Tibial nerve (tissue), 4 donors: Measurements from ENCODE around the gene FYB1.

Experiments
- CTCF ChIP-seq, 5 experiments: fragments of 200-600 bp in 3 of 5; fragments of 450-650 bp in 2 of 5; sonication (generic) in 3 of 5; IDR thresholded peaks; one replicate each; pipeline ENCODE4 v1.5.1; 2016 to 2019; ENCODE audit warnings: antibody characterized with exemption in 5 of 5, mild to moderate bottlenecking in 3 of 5, moderate library complexity in 2 of 5
- EP300 ChIP-seq, 2 donors: sonication (generic); formaldehyde crosslinking; IDR thresholded peaks; one replicate each; pipeline ENCODE4 v1.6.1; 2017; ENCODE audit warnings: antibody characterized with exemption in 2 of 2, mild to moderate bottlenecking in 1 of 2
- POLR2A ChIP-seq, 2 donors: fragments of 450-650 bp; IDR thresholded peaks; one replicate each; pipeline ENCODE4 v1.6.1; 2017; ENCODE audit warnings: antibody characterized with exemption in 2 of 2, mild to moderate bottlenecking in 2 of 2, moderate library complexity in 2 of 2

GRCh38 chr5:39057734-39058133, 161.6 kb downstream of the FYB1 start:
- no peak for TF ChIP-seq POLR2A (IDR thresholded peaks at IDR 0.05)
- TF ChIP-seq CTCF (IDR thresholded peaks at IDR 0.05), result no peak
- no peak for TF ChIP-seq EP300 (IDR thresholded peaks at IDR 0.05)
